ENCODE results near the gene LCNL1.

The LCNL1 gene

GRCh38 chr9:136947028-136947891, 35.5 kb upstream of the LCNL1 start:
- DNase-seq (ENCODE audit: low read depth in 2 of 2): no peak

DNA sequence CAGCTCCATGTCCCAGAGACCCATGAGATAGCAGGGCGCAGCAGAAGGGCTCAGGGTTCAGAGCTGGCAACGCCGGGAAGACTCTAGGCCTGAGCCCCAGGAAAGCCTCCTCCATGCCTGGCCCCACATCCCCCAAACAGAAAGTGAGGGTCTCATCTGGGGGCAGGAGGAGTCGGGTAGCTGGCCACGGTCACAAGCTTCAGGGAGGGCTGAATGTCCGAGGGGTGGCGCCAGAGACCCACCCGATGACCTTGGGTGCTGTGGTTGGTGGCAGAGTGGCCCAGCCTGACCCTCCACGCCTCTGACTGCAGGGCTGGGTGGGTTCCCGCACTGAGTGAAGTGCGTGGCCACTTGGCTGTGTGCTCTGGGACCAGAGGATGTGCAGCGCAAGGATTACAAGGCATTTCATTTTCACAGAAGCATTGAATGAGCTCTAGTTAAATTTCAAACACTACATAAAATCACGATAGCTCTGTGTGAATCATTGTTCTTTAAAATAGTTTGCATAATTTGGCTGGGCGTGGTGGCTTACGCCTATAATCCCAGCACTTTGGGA, 34.8 kb upstream of the LCNL1 start:
- no peak for DNase-seq (ENCODE audit: low read depth in 2 of 2)

DNA sequence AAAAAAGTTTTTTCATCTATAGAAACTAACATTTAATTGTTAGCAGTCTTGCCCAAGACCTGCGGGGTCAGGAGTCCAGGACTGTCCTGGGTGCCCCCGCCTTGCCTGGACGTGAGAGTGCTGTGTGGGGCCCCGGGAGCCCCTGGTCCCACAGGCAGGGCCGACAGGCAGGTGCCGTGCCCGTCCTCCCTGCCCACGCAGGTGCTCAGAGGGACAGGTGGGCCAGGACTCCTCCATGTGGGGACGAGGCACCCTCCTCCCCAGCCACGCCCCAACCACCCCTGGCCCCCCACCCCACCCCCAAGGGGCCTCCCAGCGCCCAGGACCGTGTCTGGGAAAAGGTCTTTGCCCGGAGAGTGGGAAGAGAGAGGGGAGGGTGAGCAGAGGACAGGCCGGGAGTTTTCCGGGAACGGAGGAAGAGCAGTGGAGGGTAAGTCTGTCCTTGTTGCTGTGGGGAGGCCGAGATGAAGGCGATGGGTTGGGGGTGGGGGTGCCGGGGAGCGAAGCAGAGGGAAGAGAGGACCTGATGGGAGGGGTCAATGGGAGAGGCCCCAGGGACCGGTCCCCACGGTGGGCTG, 33.5 kb upstream of the LCNL1 start:
- no peak for DNase-seq (ENCODE audit: low read depth in 2 of 2)

DNA sequence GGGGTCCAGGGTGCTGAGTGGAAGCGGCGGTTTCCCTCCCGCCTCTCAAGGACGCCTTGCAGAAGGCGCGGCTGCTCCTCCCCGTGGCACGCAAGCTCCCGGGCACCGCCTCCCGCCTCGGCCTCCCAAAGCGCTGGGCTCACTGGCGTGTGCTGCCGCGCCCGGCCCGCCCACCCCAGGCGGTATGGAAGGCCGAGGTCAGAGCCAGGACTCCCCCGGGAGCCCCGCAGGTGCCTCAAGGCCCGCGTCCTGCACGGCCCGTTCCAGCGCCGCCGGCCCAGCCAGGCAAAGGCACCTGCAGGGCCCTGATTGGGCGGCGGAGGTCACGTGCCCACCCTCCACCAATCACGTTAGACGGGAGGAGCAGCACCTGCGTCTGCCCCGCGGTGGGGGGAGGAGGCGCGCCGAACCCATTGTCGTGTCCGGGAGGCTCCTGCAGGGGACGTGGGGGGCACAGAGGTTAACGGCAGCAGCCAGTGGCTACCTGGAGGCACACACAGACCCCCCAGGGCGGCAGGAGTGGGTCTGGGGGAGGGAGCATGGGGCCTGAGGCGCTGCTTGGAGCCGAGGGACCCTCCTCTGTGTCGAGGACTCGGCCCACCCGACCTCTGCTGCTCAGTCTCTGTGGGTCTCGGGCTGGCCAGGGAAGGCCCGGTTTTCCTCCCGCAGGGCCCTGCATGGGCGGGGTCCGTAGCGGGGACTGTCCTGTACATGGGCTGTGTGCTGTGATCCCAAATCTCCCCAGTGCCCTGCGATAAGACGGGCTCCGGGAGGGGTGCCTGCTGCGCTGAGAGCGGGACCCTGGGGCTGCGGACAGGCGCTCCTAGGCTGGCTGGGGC, 32.8 kb upstream of the LCNL1 start:
- peak; percentile 94 for DNase-seq (ENCODE audit: low read depth in 2 of 2)

GRCh38 chr9:136950656-136951276, 32.0 kb upstream of the LCNL1 start:
- no peak for DNase-seq (ENCODE audit: low read depth in 2 of 2)

DNA sequence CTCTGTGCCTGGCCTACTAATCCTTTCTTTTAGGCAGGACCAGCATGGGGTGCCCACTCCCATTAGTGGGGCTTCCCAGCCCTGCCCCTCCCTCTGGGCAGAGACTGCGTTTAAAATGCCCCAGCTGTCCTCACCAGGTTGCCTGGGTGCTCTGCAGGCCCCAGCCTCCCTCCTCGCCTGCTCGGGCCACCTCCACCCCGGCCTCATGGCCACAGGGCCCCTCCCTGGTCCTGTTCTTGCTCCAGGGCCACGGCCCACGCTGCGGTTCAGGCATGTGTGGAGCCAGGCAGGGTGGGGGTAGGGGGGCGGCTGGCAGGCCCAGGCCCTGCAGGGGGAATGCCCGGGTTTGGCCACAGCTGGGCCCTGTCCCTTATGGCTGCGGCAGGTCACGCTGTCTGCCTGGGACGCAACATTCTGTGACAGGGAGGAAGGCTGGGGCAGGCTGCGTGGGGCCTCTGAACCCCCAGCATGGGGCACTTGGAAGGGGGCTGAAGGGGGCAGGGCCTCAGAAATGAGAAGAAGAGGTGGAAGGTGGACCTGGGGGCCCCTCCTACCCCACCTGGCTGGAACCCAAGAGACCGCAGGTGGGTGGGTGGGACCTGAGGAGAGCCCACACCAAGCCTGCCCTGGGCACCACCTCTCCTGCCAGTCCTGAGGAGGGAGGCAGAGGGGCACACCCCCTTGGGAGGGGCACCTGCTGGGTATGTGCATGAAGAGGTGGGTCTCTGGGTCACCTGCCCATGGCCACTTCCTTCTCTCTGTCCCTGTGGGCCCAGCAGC, 31.1 kb upstream of the LCNL1 start, which contains the start of gene LCN12:
Gene LCN12, plus strand, starts transcription at position 733 of the 780 bp plus-strand sequence. CDS start 55 bp downstream, outside the sequence.
- no peak for DNase-seq (ENCODE audit: low read depth in 2 of 2)

DNA sequence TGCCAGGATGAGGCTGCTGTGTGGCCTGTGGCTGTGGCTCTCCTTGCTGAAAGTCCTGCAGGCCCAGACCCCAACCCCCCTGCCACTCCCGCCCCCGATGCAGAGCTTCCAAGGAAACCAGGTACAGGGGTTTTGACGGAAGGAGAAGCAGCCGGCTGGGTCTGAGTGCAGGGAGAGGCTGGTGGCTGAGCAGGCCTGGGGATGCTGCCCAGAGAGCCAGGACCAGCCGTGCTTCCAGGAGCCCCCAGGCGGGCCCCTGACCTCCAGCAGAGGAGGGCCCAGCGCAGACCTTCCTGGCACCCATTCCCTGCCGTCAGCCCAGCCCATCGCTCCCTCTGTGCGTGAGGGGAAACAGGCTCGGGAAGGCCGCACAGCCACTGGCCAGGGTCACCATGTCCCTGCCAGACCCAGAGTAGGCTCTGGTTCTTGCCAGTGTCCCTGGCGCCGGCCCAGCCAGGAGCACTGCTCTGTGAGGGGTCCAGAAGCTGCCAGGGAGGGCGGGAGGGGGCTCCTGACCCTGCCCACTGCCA, 30.4 kb upstream of the LCNL1 start:
- DNase-seq (ENCODE audit: low read depth in 2 of 2): no peak

- DNase-seq (ENCODE audit: low read depth in 2 of 2): no peak
Measured at GRCh38 chr9:136952876-136953770, 29.7 kb upstream of the LCNL1 start.

DNA sequence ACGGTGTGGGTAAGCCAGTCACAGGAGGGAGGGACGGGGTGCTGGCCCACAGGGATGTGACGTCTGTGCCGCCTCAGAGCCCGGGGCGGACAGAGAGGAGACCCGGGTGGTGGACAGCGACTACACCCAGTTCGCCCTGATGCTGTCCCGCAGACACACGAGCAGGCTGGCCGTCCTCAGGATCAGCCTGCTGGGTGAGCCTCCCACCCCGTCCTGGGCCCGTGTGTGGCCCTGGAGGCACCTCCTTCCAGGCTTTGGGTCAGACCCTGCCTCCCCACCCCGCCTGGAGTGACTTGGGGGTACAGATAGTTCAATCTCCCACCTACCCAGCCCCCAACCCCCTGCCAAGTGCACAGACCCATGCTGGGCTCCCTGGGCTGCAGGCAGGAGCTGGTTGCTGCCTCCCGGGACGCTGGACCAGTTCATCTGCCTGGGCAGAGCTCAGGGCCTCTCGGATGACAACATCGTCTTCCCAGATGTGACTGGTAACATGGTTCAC, 29.0 kb upstream of the LCNL1 start:
- no peak for DNase-seq (ENCODE audit: low read depth in 2 of 2)

GRCh38 chr9:136954270-136955083, 28.3 kb upstream of the LCNL1 start:
- no peak for DNase-seq (ENCODE audit: low read depth in 2 of 2)

- DNase-seq (ENCODE audit: low read depth in 2 of 2): no peak
Measured at GRCh38 chr9:136955202-136955942, 27.4 kb upstream of the LCNL1 start.

DNA sequence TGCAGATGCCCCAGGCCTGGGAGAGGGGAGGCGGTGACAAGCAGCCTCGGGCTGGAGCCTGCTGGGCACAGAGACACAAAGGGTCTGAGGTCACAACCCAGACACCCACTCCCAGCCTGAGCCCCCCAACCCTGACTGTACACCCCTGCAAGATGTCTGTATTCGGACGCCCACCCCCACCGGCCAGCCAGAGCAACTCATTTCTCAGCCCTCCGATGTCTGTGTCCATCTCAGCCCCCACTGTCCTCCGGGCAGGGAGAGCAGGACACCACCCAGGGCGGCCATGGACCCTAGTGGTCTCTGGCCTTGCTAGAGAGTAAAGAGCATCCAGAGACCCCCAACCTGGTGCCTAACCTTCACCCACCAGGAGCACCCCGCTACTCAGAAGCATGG, 26.9 kb upstream of the LCNL1 start:
- no peak for DNase-seq (ENCODE audit: low read depth in 2 of 2)

GRCh38 chr9:136956604-136957003, 26.2 kb upstream of the LCNL1 start:
- no peak for DNase-seq (ENCODE audit: low read depth in 2 of 2)

DNA sequence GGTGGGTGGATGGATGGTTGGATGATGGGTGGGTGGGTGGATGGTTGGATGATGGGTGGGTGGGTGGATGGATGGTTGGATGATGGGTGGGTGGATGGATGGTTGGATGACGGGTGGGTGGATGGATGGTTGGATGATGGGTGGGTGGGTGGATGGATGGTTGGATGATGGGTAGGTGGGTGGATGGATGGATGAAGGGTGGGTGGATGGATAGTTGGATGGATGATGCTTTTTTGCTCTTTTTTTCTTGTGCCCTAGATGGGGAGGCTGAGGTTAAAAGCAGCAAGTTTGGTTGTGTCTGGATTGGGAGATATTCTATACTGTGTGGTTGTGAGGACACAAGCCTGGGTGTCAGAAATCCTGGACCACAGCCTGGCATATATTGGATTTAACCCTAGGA, 25.3 kb upstream of the LCNL1 start:
- DNase-seq (ENCODE audit: low read depth in 2 of 2): no peak

DNA sequence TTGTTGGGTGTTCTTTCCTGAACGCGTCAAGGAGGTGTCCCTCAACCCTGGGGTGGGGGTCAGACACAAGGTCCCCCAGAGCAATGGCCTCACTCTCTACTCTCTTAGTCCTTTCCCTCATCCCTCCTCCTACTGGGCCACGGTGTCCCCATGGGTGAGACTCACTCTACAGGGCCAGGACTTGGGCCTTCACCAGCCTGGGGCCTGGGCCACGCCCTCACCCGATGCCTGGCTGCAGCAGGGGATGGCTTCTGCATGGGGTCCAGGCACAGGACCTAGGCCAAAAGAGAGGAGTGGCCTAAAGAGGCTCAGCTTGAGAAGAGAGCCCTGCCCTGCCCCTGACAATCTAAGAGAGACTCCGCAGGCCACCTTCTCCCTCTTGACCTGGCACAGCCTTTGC, 24.9 kb upstream of the LCNL1 start:
- DNase-seq (ENCODE audit: low read depth in 2 of 2): no peak

DNA sequence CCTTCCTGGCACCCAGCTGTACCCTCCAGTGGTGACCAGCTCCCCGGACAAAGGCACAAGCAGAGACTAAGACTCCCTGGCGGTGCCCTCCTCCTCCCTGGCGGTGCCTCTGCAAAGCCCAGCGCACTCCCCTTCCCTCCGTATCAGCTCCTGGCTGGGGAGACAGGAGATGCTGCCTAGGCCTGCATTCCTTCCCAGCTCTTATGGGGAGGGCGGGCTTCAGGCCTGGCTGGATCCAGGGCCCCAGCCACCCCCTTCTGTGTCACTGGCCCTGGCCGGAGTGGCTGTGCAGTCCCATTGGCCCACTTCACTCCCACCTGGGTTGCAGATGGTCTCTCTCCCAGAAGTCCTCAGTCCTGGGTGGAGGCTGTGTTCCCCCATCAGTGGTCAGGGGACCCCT, 24.3 kb upstream of the LCNL1 start:
- no peak for DNase-seq (ENCODE audit: low read depth in 2 of 2)

GRCh38 chr9:136958898-136959850, 23.6 kb upstream of the LCNL1 start:
- DNase-seq (ENCODE audit: low read depth in 2 of 2): no peak
